Neural cell (in vitro differentiated cells): ENCODE data around the gene PCP2.

Source experiments
- EP300 ChIP-seq: fragments of 450-650 bp; conservative IDR thresholded peaks from 2 replicates; pipeline ENCODE4 v1.6.1; 2014; ENCODE audit warnings: antibody characterized with exemption, mild to moderate bottlenecking, moderate library complexity; ENCODE audit not compliant: poor library complexity, severe bottlenecking
- EZH2 ChIP-seq: fragments of 200-600, 300-800 bp; shearing (Covaris generic), sonication (generic); IDR thresholded peaks from 2 replicates; pipeline ENCODE4 v1.6.1; 2014; ENCODE audit warnings: antibody characterized with exemption, low read length, borderline replicate concordance, mild to moderate bottlenecking; ENCODE audit not compliant: insufficient read depth, poor library complexity, severe bottlenecking
- POLR2AphosphoS5 ChIP-seq: IDR thresholded peaks from 2 replicates; pipeline ENCODE4 v1.6.1; 2012
- REST ChIP-seq: IDR thresholded peaks from 2 replicates; pipeline ENCODE4 v1.6.1; 2012; ENCODE audit warnings: borderline replicate concordance
- SMC3 ChIP-seq: fragments of 450-650 bp; conservative IDR thresholded peaks from 2 replicates; pipeline ENCODE4 v1.6.1; 2014; ENCODE audit warnings: antibody characterized with exemption, mild to moderate bottlenecking, moderate library complexity; ENCODE audit not compliant: poor library complexity
- TAF1 ChIP-seq: IDR thresholded peaks from 2 replicates; pipeline ENCODE4 v1.6.1; 2012; ENCODE audit warnings: low read depth
- TF ChIP-seq, protein P1 (sequence below): fragments of 450-650 bp; IDR thresholded peaks from 2 replicates; pipeline ENCODE4 v1.5.1; 2014; ENCODE audit warnings: antibody characterized with exemption, mild to moderate bottlenecking, moderate library complexity; ENCODE audit not compliant: poor library complexity, severe bottlenecking

- TF ChIP-seq, protein P1, sequence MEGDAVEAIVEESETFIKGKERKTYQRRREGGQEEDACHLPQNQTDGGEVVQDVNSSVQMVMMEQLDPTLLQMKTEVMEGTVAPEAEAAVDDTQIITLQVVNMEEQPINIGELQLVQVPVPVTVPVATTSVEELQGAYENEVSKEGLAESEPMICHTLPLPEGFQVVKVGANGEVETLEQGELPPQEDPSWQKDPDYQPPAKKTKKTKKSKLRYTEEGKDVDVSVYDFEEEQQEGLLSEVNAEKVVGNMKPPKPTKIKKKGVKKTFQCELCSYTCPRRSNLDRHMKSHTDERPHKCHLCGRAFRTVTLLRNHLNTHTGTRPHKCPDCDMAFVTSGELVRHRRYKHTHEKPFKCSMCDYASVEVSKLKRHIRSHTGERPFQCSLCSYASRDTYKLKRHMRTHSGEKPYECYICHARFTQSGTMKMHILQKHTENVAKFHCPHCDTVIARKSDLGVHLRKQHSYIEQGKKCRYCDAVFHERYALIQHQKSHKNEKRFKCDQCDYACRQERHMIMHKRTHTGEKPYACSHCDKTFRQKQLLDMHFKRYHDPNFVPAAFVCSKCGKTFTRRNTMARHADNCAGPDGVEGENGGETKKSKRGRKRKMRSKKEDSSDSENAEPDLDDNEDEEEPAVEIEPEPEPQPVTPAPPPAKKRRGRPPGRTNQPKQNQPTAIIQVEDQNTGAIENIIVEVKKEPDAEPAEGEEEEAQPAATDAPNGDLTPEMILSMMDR, result no peak
- TF ChIP-seq REST, result no peak
- TF ChIP-seq EP300, result no peak
- no peak for TF ChIP-seq POLR2AphosphoS5
- TF ChIP-seq EZH2, result no peak
- TF ChIP-seq TAF1, result no peak
- TF ChIP-seq SMC3, result no peak
Observed at GRCh38 chr19:7639863-7640348, 6.4 kb upstream of the PCP2 start.
